LNCaP clone FGC (cell line): ENCODE results near the gene CST8.

Experiments
- DNase-seq: peaks from one replicate; pipeline ENCODE4 v3.0.0-alpha.2; 2011; ENCODE audit warnings: low read depth
- H3K4me3 ChIP-seq: 2 replicates; pipeline ENCODE4 v1.5.1; 2011; ENCODE audit warnings: mild to moderate bottlenecking, low read depth, low read length, control low read depth
- TF ChIP-seq, protein P1 (sequence below): IDR thresholded peaks from 2 replicates; pipeline ENCODE4 v1.5.1; 2012; ENCODE audit warnings: mild to moderate bottlenecking; ENCODE audit not compliant: control insufficient read depth, insufficient read depth; ENCODE audit errors: extremely low read depth

CST8 gene

DNA sequence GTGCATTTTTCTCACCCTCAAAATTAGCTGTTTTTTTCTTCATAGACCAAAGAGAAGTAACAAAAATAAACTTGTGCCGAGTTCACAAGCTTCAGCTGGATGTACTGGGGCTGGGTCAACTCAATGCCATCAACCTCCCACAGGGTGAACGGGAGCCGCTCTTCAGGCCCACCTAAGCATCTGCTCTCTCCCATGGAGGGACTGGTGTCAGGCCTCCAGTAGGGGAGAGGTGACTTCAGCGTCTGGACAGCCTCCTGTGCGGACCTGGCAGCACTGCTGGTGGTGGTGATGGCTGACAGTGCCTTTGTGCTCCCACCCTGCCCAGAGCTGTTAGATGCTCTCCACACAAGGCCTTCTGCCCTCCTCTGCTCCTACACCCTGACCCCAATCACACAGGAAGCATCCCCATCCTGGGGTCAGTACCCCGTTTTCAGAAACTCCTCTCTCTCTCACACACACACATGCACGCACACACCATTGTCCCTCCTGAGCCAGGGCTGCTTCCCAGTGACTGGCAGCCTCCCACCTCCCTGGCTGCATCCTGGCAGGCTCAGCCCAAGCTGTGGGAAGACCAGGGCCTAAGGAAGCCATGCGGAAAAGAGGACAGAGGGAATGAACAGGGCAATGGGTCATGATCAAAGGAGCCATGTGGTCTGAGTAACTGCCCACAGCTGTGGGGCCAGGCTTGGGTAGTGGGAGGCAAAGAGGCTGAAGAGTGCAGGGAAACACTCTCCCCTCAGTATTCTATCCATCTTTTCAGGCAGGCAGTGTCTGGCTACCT is 17.7 kb downstream of the CST8 start:
- no peak for DNase-seq
- H3K4me3 ChIP-seq = no peak overlapping the region
- TF ChIP-seq, protein P1, sequence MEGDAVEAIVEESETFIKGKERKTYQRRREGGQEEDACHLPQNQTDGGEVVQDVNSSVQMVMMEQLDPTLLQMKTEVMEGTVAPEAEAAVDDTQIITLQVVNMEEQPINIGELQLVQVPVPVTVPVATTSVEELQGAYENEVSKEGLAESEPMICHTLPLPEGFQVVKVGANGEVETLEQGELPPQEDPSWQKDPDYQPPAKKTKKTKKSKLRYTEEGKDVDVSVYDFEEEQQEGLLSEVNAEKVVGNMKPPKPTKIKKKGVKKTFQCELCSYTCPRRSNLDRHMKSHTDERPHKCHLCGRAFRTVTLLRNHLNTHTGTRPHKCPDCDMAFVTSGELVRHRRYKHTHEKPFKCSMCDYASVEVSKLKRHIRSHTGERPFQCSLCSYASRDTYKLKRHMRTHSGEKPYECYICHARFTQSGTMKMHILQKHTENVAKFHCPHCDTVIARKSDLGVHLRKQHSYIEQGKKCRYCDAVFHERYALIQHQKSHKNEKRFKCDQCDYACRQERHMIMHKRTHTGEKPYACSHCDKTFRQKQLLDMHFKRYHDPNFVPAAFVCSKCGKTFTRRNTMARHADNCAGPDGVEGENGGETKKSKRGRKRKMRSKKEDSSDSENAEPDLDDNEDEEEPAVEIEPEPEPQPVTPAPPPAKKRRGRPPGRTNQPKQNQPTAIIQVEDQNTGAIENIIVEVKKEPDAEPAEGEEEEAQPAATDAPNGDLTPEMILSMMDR = no peak

DNA sequence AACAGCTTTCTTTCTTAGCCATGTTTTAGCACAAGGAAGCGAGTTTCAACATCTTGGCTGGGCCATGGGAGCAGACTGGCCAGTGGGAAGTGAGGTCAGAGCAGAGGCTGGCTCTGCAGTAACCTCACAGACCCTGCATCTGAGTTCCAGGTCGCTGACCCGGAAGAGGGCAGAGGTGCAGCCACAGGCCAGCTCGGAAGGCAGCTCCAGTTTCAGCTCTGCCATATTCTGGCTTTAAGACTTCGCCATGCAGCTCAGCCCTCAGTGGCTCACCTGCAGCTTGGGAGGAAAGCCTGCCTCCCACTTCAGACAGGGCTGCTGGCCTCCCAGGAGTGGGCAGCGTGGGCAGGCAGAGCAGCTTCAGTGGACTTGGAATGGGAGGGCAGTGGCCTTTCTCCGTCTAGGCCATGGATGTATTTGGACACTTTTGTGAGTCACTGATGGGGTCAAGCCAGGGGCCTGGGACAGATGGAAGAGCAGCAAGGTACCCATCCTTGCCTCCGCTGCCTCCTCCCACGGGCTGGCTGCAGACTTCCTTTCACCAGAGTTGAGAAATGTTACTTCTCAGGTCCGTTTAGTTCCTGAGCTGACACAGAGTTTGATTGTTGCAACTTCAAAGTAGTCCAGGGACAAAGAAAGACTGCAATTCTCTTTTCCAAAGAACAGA is 18.5 kb downstream of the CST8 start:
- no peak overlapping the region for H3K4me3 ChIP-seq
- no peak for DNase-seq
- TF ChIP-seq, protein P1 = no peak

DNA sequence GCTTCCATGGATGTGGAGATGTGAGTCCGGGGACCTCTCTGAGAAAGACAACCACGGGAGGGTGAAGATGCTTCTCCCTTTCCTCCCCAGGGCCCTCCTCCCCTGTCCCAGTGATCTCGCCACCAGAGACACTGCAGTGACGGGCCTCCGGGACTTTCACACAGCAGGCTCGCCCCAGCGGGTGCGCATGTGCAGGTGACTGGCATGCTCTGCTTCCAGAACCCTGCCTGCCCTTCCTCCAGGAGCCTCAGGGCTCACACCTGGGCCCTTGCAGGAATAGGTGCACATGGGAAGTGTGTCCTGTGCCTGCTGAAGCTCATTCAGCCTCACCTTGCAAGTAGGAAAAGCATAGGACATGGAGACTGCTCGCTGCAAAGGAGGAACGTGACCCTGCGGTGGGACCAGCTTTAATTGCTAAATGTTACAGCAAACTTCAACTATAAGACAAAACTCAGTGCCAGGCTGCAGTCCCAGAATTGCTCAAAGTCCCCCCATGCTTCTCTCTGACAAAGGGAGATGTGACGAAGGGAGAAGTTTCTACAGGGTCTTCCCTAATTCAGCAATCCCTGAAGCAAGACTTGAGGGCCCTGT is 19.2 kb downstream of the CST8 start:
- no peak for DNase-seq
- TF ChIP-seq, protein P1 = no peak
- H3K4me3 ChIP-seq = no peak overlapping the region

DNA sequence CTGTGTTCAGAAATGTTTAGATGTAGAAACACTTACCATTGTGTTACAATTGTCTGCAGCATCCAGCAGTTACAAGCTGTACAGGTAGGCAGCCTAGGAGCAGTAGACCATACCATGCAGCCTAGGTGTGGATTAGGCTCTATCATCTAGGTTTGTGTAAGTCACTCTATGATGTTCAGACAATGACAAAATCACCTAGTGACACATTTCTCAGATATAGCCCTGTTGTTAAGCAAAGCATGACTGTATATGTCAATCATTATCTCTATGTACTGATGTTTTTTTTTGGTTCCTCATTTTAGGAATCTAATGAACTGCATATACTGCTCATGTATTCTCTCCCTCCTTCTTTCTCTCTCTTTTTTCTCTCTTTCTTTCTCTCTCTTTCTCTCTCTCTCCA is 22.2 kb downstream of the CST8 start:
- DNase-seq = no peak
- TF ChIP-seq, protein P1 = no peak
- no peak overlapping the region for H3K4me3 ChIP-seq

DNA sequence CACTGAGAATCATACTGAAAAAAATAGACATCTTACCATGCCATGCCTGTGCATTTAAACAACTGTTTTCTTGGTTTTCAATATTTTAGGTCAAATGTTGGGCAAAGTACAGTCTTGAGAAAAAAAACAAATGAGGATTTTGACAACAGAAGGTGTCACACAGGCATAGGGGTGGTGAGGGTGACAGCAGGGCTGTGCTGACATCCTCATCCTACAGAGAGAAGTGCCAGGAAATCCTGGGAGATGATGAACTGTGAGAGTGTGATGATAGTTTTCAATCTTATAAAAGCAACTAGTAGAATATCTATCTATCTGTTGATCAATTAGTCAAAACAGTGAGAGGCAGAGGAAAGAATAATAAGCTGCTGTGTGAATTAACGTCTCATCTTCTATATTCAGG is 23.9 kb downstream of the CST8 start:
- H3K4me3 ChIP-seq = no peak overlapping the region
- TF ChIP-seq, protein P1 = no peak
- no peak for DNase-seq

DNA sequence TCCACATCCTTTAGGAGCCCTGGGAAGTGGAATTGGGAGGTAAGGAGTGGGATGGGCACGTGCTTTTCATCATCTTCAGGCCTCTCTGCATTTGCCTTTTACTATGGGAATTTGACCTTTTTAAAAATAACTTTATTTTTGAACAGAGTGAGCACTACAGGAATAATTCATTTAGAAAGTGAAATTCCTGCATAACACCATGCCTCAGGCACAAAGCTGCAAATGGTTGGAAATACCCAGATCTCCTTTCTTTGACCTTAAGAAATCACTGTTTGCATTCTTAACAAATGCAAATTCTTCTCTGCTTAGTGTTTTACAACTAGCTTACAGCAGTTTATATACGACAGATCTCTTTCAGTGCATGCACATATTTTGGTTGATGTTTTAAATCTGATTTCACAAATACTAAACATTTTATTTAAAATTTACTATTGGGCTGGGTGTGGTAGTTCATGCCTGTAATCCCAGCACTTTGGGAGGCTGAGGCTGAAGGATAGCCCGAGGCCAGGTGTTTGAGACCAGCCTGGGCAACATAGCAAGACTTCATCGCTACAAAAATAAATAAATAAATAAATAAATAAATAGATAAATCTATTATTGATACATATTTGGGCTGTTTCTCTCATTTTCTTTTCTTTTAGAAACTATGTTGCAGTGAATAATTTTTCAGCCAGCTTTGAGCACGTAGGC is 24.5 kb downstream of the CST8 start:
- no peak overlapping the region for H3K4me3 ChIP-seq
- TF ChIP-seq, protein P1 = no peak
- DNase-seq = no peak
